Endodermal cell (in vitro differentiated cells): ENCODE results near the gene PRKCD. TPM values are rescaled to one million over a fixed set of nuclear protein-coding genes. Genes with fewer than 3 reads are reported as not detected.

Source experiments
- DNase-seq: peaks from one replicate; pipeline ENCODE4 v3.0.0-alpha.2; 2017
- H3K27ac ChIP-seq: 2 replicates; pipeline ENCODE4 v1.5.1; 2013; ENCODE audit warnings: mild to moderate bottlenecking, low read depth, low read length, moderate library complexity
- H3K27me3 ChIP-seq: 2 replicates; pipeline ENCODE4 v1.6.1; 2013; ENCODE audit warnings: mild to moderate bottlenecking, low read length, moderate library complexity; ENCODE audit not compliant: insufficient read depth, control insufficient read depth, poor library complexity, severe bottlenecking
- H3K36me3 ChIP-seq: 2 replicates; pipeline ENCODE4 v1.7.0; 2013; ENCODE audit warnings: mild to moderate bottlenecking, low read length, moderate library complexity; ENCODE audit not compliant: control insufficient read depth, insufficient read depth
- H3K4me1 ChIP-seq: one replicate; pipeline ENCODE4 v1.7.0; 2013; ENCODE audit warnings: low read length; ENCODE audit not compliant: control insufficient read depth, insufficient read depth
- H3K4me3 ChIP-seq: 2 replicates; pipeline ENCODE4 v1.5.1; 2013; ENCODE audit warnings: mild to moderate bottlenecking, low read length, moderate library complexity
- H3K9ac ChIP-seq: 2 replicates; pipeline ENCODE4 v1.6.1; 2013; ENCODE audit warnings: mild to moderate bottlenecking, low read length, moderate library complexity; ENCODE audit not compliant: poor library complexity, severe bottlenecking; ENCODE audit errors: extremely low read depth
- H3K9me3 ChIP-seq: 2 replicates; pipeline ENCODE4 v1.6.1; 2013; ENCODE audit warnings: mild to moderate bottlenecking, low read length, moderate library complexity; ENCODE audit not compliant: control insufficient read depth
- H3K27ac Mint-ChIP-seq: 2 replicates; pipeline ENCODE4 v1.8.0; 2020; ENCODE audit warnings: mixed read lengths
- H3K27me3 Mint-ChIP-seq: 2 replicates; pipeline ENCODE4 v1.8.0; 2021; ENCODE audit warnings: mild to moderate bottlenecking, mixed read lengths; ENCODE audit not compliant: insufficient read depth
- H3K36me3 Mint-ChIP-seq: 2 replicates; pipeline ENCODE4 v1.8.0; 2020; ENCODE audit warnings: low read depth, mixed read lengths
- H3K4me1 Mint-ChIP-seq: 2 replicates; pipeline ENCODE4 v1.8.0; 2020; ENCODE audit warnings: mixed read lengths
- H3K4me3 Mint-ChIP-seq: 2 replicates; pipeline ENCODE4 v1.8.0; 2020; ENCODE audit warnings: mild to moderate bottlenecking, moderate library complexity, mixed read lengths
- H3K9me3 Mint-ChIP-seq: 2 replicates; pipeline ENCODE4 v1.8.0; 2020; ENCODE audit warnings: mild to moderate bottlenecking, mixed read lengths
- WGBS, 2 experiments: methylation state at CpG; one replicate each; pipeline versions ENCODE4 v1.1.5 to v1.1.7; 2013; ENCODE audit warnings: missing lambda C conversion rate in 2 of 2, mixed read lengths in 1 of 2; ENCODE audit not compliant: insufficient coverage in 1 of 2, insufficient read length in 1 of 2; 5-methylcytosine and 5-hydroxymethylcytosine counted together
- total RNA-seq, 2 donors: library from RNA; stranded (reverse); fragmentation: NEBNext Ultra II Directional in 1 of 2; extraction: Animal tissue kit (Norgen Biotek cat#: 25700) in 1 of 2; gene quantifications; 2 replicates in 1 of 2; 3 replicates in 1 of 2; pipeline ENCODE4 v1.2.1, GENCODE V29; 2021
- TF ChIP-seq, protein P1 (sequence below): fragments of 200-600 bp; sonication (generic); conservative IDR thresholded peaks from 2 replicates; pipeline ENCODE4 v1.5.0; 2021; ENCODE audit warnings: antibody characterized with exemption, mild to moderate bottlenecking

The PRKCD gene
- total RNA-seq, 2 donors from 2014 or later = 19.9 to 26.6 TPM

DNA sequence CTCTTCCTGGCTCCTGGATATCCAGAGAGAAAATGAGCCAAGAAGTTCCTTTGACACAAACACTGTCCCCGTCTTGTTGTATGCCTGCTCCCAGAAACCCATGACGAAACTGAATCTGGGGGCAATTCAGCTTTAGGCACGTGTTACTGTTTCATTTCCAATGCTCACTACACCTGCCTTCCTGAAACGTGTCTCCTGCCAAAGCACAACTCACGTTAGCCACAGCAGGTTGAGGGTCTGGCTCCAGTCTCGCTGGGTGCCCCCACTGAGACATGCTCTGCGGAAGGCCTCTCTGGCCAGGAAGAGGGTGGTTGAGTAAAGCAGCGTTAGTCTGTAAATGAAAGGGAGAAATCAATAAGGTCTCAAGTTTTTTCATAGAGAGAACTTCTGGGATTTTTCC is 37.5 kb upstream of the PRKCD start:
- TF ChIP-seq, protein P1, sequence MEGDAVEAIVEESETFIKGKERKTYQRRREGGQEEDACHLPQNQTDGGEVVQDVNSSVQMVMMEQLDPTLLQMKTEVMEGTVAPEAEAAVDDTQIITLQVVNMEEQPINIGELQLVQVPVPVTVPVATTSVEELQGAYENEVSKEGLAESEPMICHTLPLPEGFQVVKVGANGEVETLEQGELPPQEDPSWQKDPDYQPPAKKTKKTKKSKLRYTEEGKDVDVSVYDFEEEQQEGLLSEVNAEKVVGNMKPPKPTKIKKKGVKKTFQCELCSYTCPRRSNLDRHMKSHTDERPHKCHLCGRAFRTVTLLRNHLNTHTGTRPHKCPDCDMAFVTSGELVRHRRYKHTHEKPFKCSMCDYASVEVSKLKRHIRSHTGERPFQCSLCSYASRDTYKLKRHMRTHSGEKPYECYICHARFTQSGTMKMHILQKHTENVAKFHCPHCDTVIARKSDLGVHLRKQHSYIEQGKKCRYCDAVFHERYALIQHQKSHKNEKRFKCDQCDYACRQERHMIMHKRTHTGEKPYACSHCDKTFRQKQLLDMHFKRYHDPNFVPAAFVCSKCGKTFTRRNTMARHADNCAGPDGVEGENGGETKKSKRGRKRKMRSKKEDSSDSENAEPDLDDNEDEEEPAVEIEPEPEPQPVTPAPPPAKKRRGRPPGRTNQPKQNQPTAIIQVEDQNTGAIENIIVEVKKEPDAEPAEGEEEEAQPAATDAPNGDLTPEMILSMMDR = no peak
- no peaks in the 10 kb centered on the region for H3K27me3 Mint-ChIP-seq
- peaks cover 68% of the 10 kb centered on the region for H3K36me3 ChIP-seq
- 94 to 100% methylated on average over 7 to 8 of the region's 8 CpGs for WGBS, 2 experiments
- no peaks in the 10 kb centered on the region for H3K27me3 ChIP-seq
- H3K4me3 Mint-ChIP-seq = no peak overlapping the region
- peaks cover 9% of the 10 kb centered on the region for H3K4me1 Mint-ChIP-seq
- H3K9ac ChIP-seq = no peak overlapping the region
- no peaks in the 10 kb centered on the region for H3K9me3 ChIP-seq
- H3K27ac Mint-ChIP-seq = no peak overlapping the region
- no peak for DNase-seq
- H3K27ac ChIP-seq = no peak overlapping the region
- H3K4me3 ChIP-seq = no peak overlapping the region
- H3K4me1 ChIP-seq = peaks cover 10% of the 10 kb centered on the region
- no peaks in the 10 kb centered on the region for H3K9me3 Mint-ChIP-seq
- peaks cover 42% of the 10 kb centered on the region for H3K36me3 Mint-ChIP-seq

DNA sequence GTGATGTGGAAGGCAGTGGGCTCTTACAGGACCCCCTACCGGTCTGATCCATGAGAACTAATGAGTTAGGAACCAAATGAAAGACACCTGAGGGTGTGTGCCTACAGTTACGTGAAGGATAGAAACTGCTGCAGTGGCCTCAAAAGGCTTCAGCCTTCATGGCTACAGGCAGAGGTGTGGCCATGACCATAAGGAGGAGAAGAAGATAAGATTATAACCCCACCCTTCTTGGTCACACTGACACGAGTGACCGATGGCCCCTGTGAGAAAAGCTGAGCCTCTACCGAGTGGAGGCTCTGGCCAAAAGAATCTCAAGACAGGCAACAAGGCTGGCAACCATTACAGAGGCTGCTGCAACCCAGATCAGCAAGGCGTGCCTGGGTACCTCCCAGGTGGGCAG is 37.1 kb upstream of the PRKCD start:
- Histone ChIP-seq H3K27me3 (no peaks in the 10 kb centered on the region), H3K4me1 (peaks cover 10% of the 10 kb centered on the region), H3K27ac (no peak overlapping the region), H3K9ac (no peak overlapping the region), H3K4me3 (no peak overlapping the region), H3K9me3 (no peaks in the 10 kb centered on the region), H3K36me3 (peaks cover 64% of the 10 kb centered on the region)
- whole genome bisulfite sequencing, 2 experiments = 94 to 97% methylated on average over 5 to 6 of the region's 6 CpGs
- H3K27ac Mint-ChIP-seq = no peak overlapping the region
- H3K9me3 Mint-ChIP-seq = no peaks in the 10 kb centered on the region
- peaks cover 9% of the 10 kb centered on the region for H3K4me1 Mint-ChIP-seq
- H3K4me3 Mint-ChIP-seq = no peak overlapping the region
- TF ChIP-seq, protein P1 = no peak
- no peak for DNase-seq
- no peaks in the 10 kb centered on the region for H3K27me3 Mint-ChIP-seq
- peaks cover 40% of the 10 kb centered on the region for H3K36me3 Mint-ChIP-seq

DNA sequence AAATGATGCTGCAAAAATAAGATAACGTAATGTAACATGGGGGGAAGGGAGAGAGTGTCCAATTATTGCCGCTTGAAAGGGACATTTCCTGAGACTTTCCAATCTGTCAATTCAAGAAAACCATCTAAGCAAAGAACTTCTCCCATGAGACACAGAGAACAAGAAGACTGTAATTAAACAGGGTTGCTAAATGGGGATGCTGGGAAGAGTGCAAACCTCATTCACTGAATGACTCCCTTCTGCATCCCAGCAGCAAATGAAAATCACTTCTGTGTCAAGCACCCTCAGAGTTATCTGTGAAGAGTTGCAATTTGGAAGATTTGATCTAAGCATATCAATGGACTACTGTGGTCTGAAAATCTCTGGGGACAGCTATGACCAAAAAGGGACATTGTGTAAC is 34.4 kb upstream of the PRKCD start:
- Mint-ChIP-seq H3K4me3 (no peak overlapping the region), H3K4me1 (peaks cover 17% of the 10 kb centered on the region)
- 100% methylated on average over 2 of the region's 2 CpGs; no CpG with 5 or more reads in 1 of the 2 experiments for whole genome bisulfite sequencing, 2 experiments

More for the DNA sequence above, 34.4 kb upstream of the PRKCD start:
- DNase-seq = no peak
- Mint-ChIP-seq H3K9me3 (no peaks in the 10 kb centered on the region), H3K27me3 (no peaks in the 10 kb centered on the region), H3K27ac (no peak overlapping the region), H3K36me3 (peaks cover 27% of the 10 kb centered on the region)
- TF ChIP-seq, protein P1 = no peak
- H3K9me3 ChIP-seq = no peaks in the 10 kb centered on the region
- peaks cover 4% of the 10 kb centered on the region for H3K4me1 ChIP-seq
- H3K9ac ChIP-seq = no peak overlapping the region
- H3K27me3 ChIP-seq = no peaks in the 10 kb centered on the region
- H3K27ac ChIP-seq = no peak overlapping the region
- peaks cover 41% of the 10 kb centered on the region for H3K36me3 ChIP-seq
- H3K4me3 ChIP-seq = no peak overlapping the region
